ENCODE measurements around the gene CD160.
A peak's percentile ranks its signal among the peaks of the same experiment; 100 is the strongest.
"Not testable (repeated sequence)": the region's sequence is repeated elsewhere in the genome, so short reads cannot be mapped to it uniquely, and the experiment has no call there.

The CD160 gene

DNA sequence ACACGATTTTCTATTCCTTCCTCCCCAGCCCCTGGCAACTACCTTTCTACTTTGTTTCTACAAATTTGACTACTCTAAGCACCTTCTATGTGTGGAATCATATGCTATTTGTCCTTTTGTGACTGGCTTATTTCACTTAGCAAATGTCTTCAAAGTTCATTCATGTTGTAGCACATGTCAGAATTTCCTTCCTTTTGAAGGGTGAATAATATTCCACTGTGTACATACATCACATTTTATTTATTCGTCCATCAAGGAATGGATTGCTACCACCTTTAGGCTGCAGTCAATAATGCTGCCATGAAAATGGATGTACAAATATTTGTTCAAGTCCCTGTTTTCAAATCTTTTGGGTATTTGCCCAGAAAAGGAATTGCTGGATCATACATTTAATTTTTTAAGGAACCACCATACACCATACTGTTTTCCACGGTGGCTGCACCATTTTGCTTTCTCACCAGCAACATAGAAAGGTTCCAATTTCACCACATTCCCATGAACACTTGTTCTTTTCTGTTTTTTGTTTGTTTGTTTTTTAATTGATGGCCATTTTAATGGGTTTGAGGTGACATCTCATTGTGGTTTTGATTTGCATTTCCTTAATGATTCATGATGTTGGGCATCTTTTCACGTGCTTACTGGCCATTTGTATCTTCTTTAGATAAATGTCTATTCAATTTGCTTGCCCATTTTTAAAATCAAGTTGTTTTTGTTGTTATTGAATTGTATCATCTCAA is 8.8 kb upstream of the CD160 start:
- no peak for DNase-seq

GRCh38 chr1:145711213-145711651 is 8.1 kb upstream of the CD160 start:
- DNase-seq, result no peak

GRCh38 chr1:145714524-145715111 is 4.7 kb upstream of the CD160 start:
- no peak for DNase-seq

DNA sequence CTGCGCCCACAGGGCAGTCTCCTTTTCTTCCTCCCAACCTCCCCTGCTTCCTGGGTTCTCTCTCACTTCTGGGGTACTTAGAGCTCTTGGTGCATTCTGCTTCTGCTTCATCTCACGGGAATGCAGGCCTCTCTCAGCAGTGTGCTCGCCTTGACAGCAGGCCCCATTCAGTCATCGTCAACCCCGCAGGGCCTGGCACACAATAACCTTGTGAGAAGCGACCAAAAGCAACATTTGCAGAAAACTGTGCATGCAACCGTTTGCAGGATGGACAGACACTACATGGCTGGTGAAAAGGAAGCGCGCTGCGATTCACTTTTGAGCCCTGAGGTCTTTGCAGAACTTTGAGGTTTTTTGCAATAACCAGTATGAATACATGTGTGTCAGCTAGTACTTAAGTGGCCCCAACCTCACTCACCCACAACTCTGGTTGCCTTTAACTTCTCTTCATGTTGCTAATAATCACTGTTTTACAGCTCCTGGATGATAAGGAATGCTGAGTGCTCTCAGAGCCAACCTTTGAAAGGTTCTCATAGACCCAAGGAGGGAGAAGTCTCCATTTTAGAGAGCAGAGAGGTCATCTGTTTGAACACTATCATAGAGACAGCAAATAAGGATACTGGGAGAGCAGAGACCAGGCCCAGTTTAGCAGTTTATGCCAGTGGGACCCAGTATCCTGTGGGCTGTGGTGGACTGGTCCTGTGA is 2.5 kb upstream of the CD160 start:
- DNase-seq, result no peak

GRCh38 chr1:145717833-145718232 is 1.5 kb upstream of the CD160 start:
- DNase-seq, result no peak

GRCh38 chr1:145718465-145718864 is 834 bp upstream of the CD160 start:
- DNase-seq, result not testable (repeated sequence)

- DNase-seq, result no peak
Observed at GRCh38 chr1:145720556-145720877, 1.2 kb downstream of the CD160 start.

DNA sequence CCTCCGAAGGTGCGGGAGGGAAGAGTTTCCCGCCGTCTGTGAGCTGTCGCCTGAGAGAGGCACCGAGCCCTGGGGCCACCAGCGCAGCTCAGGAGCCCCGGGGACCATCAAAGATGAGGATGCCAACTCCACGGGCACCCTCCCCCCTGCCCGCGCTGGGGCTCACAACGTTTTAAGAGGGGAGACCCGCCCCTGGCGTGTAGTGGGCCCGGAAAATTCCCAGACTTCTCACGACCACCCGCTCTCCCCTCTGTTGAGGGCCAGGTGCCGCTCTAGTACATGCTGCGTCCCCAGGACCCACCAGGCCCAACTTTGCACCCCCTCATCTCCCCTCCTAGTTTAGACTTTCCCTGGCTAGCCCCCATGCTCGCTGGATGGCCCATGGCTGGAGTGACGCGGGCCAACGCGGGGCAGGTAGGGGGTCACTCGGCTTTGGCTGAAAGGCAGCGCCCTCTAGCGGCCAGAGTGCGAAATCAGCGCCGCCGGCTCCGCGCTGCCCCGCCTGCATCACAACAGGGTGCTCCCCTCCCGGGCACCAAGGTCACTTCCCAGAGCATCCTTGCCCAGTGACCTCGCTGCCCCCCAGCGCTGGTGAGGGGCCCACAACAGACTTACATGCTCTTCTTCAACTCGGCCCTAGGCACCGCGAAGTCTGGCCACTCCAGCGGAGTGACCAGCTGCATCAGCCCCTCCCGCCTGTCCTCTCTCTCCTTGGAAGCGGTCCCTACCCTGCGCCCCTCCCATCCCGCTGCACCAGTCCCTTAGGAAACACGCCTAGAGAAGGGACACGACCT is 1.8 kb downstream of the CD160 start:
- DNase-seq, result peak; percentile 71

GRCh38 chr1:145726193-145726592 is 6.9 kb downstream of the CD160 start:
- DNase-seq, result not testable (repeated sequence)

- no peak for DNase-seq
Observed at GRCh38 chr1:145729196-145729595, 9.9 kb downstream of the CD160 start.

DNA sequence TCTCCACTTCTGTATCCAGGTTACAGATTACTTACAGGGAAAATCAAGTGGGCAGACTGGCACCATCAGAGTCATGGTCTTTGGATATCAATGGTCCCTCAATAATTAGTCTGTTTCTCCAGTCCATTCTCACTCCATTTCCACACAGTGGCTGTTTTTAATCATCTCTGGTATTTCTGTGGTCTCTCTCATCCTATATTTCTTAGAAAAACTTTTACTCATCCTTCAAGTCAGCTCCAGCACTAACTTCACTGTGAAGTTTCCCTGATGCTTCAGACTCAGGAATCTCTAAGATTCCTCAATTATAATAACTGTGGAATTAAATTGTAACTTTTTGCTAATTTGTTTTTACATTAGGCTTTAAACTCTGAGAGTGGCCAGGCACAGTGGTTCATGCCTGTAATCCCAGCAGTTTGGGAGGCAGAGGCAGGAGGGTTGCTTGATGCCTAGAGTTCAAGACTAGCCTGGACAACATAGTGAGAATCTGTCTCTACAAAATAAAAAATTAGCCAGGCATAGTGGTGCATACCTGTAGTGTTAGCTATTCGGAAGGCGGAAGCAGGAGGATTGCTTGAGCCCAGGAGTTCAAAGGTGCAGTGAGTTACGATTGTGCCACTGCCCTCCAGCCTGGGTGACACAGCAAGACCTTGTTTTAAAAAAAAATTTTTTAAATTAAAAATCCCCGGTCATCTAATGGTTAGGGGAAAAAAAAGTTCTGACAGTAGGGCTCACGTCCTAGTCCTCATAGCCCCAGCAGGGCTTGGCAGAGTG is 10.6 kb downstream of the CD160 start:
- no peak for DNase-seq

DNA sequence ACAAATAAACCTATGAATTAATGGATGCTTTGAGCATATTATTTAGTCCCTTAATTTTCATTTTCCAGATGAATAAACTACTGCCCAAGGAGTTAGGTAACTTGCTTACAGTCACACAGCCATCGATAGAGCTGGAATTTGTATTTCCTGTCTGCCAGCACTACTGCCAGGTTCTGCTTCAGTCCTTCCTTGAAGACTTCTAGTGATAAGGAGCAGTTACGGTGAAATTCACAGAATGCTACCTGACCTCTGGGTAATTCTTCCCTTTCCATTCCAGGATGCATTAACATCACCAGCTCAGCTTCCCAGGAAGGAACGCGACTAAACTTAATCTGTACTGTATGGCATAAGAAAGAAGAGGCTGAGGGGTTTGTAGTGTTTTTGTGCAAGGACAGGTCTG is 11.2 kb downstream of the CD160 start:
- no peak for DNase-seq

- no peak for DNase-seq
Observed at GRCh38 chr1:145730900-145731299, 11.6 kb downstream of the CD160 start.

DNA sequence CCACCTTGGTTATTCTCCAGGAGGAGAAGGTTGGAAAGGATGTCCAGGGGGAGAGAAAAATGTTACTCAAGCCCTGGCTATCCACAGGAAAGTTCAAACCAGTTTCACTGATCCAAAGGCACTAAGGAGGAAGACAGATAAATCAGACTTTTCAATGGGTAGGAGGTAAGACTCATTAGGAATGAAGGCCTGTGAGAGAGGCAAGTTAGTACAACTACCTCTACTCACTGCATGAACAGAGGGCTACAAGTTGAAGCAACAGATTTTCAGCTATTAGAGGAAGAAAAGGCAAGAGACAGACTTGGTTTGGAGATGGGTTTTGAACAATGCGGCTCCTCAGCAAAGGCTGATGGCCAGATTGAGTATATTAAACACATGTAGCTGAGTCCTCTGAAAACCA is 16.9 kb downstream of the CD160 start:
- DNase-seq, result no peak

DNA sequence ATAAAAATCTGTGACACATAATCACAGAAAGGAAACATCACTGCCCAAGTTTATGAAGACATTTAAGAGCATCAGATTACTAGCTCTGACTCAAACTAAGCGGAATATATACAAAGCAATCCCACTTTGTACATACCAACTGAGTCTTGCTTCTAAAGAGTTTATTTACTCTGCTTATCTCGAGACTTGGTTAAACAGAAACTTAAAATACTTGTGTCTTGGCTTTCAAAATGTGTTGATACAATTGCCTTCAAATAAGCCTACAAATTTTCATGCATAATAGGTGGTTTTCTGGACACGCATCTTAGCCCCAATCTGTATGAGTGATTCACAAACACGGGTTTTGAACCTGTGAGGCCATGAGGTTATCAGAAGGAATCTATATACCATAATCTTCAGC is 21.0 kb downstream of the CD160 start:
- no peak for DNase-seq

DNA sequence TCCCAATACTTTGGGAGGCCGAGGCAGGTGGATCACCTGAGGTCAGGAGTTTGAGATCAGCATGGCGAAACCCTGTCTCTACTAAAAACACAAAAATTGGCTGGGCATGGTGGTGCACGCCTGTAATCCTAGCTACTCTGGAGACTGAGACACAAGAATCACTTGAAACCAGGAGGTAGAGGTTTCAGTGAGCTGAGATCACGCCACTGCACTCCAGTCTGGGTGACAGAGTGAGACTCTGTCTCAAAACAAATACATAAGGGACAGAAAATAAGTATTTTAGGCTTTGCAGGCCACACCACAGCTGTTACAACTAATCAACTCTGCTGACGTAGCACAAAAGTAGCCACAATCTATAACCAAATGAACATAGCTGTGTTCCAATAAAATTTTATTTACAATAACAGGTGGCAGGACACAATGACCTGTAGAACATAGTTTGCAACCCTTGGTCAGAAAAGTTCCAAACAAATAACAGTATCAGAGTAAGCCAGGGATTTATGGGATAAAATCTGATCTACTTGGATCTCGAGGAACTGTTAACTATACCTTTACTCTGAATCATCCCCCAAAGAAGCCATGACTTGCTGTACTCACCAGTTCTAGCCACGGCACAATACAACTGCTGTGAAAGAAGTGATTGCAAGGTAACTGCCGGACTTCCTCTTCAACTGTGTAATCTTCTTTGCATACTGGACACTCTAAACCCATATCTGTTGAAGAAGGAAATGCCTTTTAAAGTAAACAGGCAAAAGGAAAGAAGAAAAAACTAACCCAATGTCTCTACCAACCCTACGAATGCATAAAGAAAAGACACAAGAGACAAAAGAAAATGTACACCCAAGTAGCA is 28.3 kb downstream of the CD160 start:
- no peak for DNase-seq

DNA sequence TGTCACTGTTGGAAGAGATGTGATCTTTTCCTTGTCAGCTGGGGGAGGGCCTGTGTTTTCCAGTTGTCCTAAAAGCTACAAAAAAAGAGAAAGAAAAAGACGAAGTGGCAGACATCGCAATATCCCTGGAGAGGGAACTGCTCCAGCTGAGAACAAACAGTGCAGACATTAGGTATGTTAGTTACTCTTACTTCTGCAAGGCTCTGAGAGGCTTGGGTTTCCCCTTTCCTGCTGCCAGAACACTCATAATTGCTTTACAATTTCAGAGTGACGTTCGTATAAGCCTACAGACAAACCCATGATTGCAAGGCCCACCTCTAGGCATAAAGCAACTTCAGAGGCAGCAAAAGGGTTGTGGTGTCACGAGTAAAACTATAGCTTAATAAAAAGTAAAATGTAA is 31.1 kb downstream of the CD160 start:
- DNase-seq, result no peak

DNA sequence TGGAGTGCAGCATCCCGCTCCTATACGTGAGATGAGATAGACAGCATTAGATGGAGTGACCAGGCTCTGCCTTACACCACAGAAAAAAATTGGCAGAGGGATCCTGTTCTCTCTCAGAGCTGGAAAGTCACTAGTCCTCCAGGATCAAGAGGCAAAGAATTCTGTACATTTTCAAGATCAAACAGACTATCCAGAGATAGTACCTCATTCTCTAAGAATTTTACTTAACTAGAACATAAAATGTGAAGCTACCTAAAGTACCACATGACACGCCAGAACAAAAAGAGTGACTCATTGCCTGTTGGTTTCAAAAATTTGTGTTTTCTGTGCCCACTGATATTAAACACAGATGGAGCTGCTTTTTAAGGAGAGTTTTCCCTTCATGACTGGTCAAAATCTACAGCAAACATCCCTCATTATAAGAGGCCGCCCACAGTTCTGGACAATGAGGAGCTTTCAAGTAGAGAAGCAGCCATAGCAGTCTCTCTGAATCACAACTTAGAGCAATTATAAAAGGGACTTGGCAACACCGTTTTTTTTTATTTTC is 32.3 kb downstream of the CD160 start:
- no peak for DNase-seq

DNA sequence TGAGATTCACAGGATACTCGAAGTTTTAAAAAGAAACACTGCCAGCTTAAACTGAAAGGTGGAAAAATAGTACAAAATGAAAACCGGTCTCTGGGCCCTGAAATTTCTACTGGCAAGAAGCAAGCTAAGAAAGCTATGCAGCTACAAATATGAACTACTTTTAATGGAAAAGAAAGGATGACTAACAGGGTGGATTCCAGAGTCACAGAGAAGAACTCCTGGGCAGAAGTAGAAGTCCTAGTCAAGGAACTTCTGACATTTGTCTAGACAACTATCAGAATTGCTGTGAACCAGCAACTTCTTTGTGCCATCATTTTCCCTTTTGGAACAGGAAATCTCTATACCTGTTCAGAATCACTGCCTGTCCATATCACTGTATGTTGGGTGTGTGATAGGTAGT is 38.1 kb downstream of the CD160 start:
- DNase-seq, result no peak

GRCh38 chr1:145758116-145758515 is 38.8 kb downstream of the CD160 start:
- DNase-seq, result no peak

DNA sequence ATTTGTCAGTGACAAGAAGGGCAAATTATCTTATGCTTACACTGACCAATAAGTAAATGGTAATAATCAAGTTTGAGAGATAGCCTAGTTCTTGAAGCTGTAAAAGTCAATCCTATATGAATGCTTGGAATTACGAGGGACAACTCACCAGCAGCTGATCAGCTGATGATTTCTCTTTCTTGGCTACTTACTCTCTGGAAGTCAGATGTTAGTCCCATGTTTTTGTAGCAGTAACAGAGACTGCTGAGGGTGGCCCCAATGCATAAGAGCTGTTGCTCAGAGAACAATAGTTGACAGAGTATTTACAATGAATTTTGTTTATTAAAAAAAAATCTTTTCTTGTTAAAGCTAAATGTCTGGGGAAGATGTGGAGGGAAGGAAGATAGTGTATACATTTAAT is 39.3 kb downstream of the CD160 start:
- DNase-seq, result no peak
